GM12878 (cell line): ENCODE measurements around the gene ANKRD11. TPM values are rescaled to one million over a fixed set of nuclear protein-coding genes. Genes with fewer than 3 reads are reported as not detected.

Source experiments
- ATAC-seq: fragments of 200-7000 bp; cut with Tn5 transposase; 3 replicates; pipeline ENCODE4 v1.9.1; 2020; ENCODE audit warnings: mild to moderate bottlenecking, moderate library complexity
- BruUV-seq: library from RNA; stranded (reverse); fragments of 400-500 nt; replicated peaks from 2 replicates; lab custom pipeline; 2021; lab: Mats Ljungman, UMichigan
- CTCF ChIA-PET: fragments of 300-600 bp; sonication (Branson Sonifier 250); formaldehyde crosslinking; extraction: SDS; loops from one replicate; lab custom pipeline; 2021; ENCODE audit warnings: inconsistent platforms; lab: Yijun Ruan, JAX
- POLR2A ChIA-PET: fragments of 350-600 bp; formaldehyde crosslinking; extraction: SDS; loops from one replicate; lab custom pipeline; 2021; ENCODE audit warnings: inconsistent platforms; lab: Charles Lee
- RAD21 ChIA-PET: fragments of 300-600 bp; sonication (Branson Sonifier 250); formaldehyde crosslinking; loops from one replicate; lab custom pipeline; 2023; ENCODE audit warnings: antibody characterized with exemption; ENCODE audit not compliant: unreplicated experiment; lab: Charles Lee
- SMC1A ChIA-PET: fragments of 300-600 bp; sonication (Branson Sonifier 250); formaldehyde crosslinking; loops from one replicate; lab custom pipeline; 2023; ENCODE audit not compliant: unreplicated experiment, uncharacterized antibody; lab: Charles Lee
- DNase-seq: peaks from one replicate; pipeline ENCODE4 v3.0.0-alpha.2; 2011; ENCODE audit warnings: low read depth, low spot score
- FAIRE-seq: peaks from 3 replicates; lab custom pipeline; 2011; peaks lifted over from hg19 to GRCh38; lab: Jason Lieb, UNC
- H2AFZ ChIP-seq: 2 replicates; pipeline ENCODE4 v1.6.0; 2011; ENCODE audit warnings: low read depth, low read length, control low read depth; ENCODE audit not compliant: control insufficient read depth
- H3K27ac ChIP-seq: 2 replicates; pipeline ENCODE4 v1.5.1; 2011; ENCODE audit warnings: control low read depth; ENCODE audit not compliant: control insufficient read depth, insufficient read depth
- H3K27me3 ChIP-seq, 2 experiments: replicated peaks in 1 of 2; 2 replicates each; pipeline versions ENCODE4 v1.6.0 to v1.6.1; 2011; ENCODE audit warnings: low read length in 1 of 2; ENCODE audit not compliant: control insufficient read depth in 2 of 2, insufficient read depth in 2 of 2
- H3K36me3 ChIP-seq, 2 experiments: 2 replicates each; pipeline ENCODE4 v1.5.1; 2011; ENCODE audit warnings: low read length in 1 of 2; ENCODE audit not compliant: control insufficient read depth in 2 of 2, insufficient read depth in 2 of 2
- H3K4me1 ChIP-seq: 2 replicates; pipeline ENCODE4 v1.6.1; 2011; ENCODE audit warnings: mild to moderate bottlenecking, low read length, moderate library complexity, mixed read lengths; ENCODE audit not compliant: control insufficient read depth, insufficient read depth
- H3K4me2 ChIP-seq: 2 replicates; pipeline ENCODE4 v1.6.0; 2011; ENCODE audit warnings: control low read depth; ENCODE audit not compliant: control insufficient read depth, insufficient read depth
- H3K4me3 ChIP-seq: fragments of 200-600 bp; sonication (generic); 2 replicates; pipeline ENCODE4 v1.5.1; 2016
- H3K79me2 ChIP-seq: 2 replicates; pipeline ENCODE4 v1.6.0; 2011; ENCODE audit warnings: low read length; ENCODE audit not compliant: control insufficient read depth, insufficient read depth
- H3K9ac ChIP-seq: 2 replicates; pipeline ENCODE4 v1.8.0; 2011; ENCODE audit warnings: low read length, control low read depth, mixed read lengths; ENCODE audit not compliant: control insufficient read depth, insufficient read depth
- H3K9me3 ChIP-seq: replicated peaks from 3 replicates; pipeline ENCODE4 v1.5.1; 2011; ENCODE audit warnings: mild to moderate bottlenecking, low read length; ENCODE audit not compliant: control insufficient read depth, insufficient read depth
- H4K20me1 ChIP-seq: 2 replicates; pipeline ENCODE4 v1.6.0; 2011; ENCODE audit not compliant: control insufficient read depth, insufficient read depth
- CTCF ChIP-seq, 3 experiments: IDR thresholded peaks in 2 of 3; conservative IDR thresholded peaks in 1 of 3; 2 replicates each; pipeline ENCODE4 v1.5.1; 2011; ENCODE audit warnings: low read depth in 3 of 3, low read length in 3 of 3, mild to moderate bottlenecking in 3 of 3, control low read depth in 2 of 3, moderate library complexity in 2 of 3, inconsistent platforms in 1 of 3, mixed read lengths in 1 of 3; ENCODE audit not compliant: control insufficient read depth in 2 of 3, insufficient read depth in 1 of 3; ENCODE audit errors: extremely low read depth in 1 of 3
- ESRRA ChIP-seq: IDR thresholded peaks from 2 replicates; pipeline ENCODE4 v1.6.1; 2012; ENCODE audit warnings: mild to moderate bottlenecking, low read length, improper control_type of control experiment
- MAX ChIP-seq: IDR thresholded peaks from 2 replicates; pipeline ENCODE4 v1.6.1; 2012; ENCODE audit warnings: low read depth, low read length, improper control_type of control experiment
- RB1 ChIP-seq: fragments of 450-650 bp; formaldehyde crosslinking; IDR thresholded peaks from 2 replicates; pipeline ENCODE4 v1.6.1; 2017; ENCODE audit warnings: mild to moderate bottlenecking, borderline replicate concordance
- RFX5 ChIP-seq: IDR thresholded peaks from 2 replicates; pipeline ENCODE4 v1.6.1; 2011; ENCODE audit warnings: low read depth, low read length, improper control_type of control experiment
- SMAD1 ChIP-seq: fragments of 450-650 bp; IDR thresholded peaks from 2 replicates; pipeline ENCODE4 v1.6.1; 2018; ENCODE audit warnings: mild to moderate bottlenecking, low read depth; ENCODE audit not compliant: partially characterized antibody
- USF1 ChIP-seq: IDR thresholded peaks from 2 replicates; pipeline ENCODE4 v1.6.1; 2011; ENCODE audit warnings: borderline replicate concordance, low read depth, mild to moderate bottlenecking, moderate library complexity, mixed read lengths, low read length; ENCODE audit not compliant: insufficient read depth; ENCODE audit errors: extremely low read length
- ZBED1 ChIP-seq: IDR thresholded peaks from 2 replicates; pipeline ENCODE4 v1.6.1; 2016; ENCODE audit warnings: borderline replicate concordance
- WGBS: methylation state at CpG from one replicate; pipeline ENCODE4 v1.1.6; 2016; ENCODE audit warnings: low lambda C conversion rate; ENCODE audit not compliant: insufficient replicate concordance, insufficient coverage; ENCODE audit errors: missing lambda C conversion rate; 5-methylcytosine and 5-hydroxymethylcytosine counted together
- in situ Hi-C: fragments of 300-500 bp; cut with MboI; formaldehyde crosslinking; loops from 9 replicates; pipeline ENCODE4 v1.14.3; 2018; ENCODE audit warnings: mixed read lengths
- intact Hi-C: fragments of 100-400 bp; cut with micrococcal nuclease; formaldehyde crosslinking; loops from one replicate; pipeline ENCODE4 v1.14.2; 2022; ENCODE audit not compliant: unreplicated experiment
- polyA plus RNA-seq, 11 experiments: library from polyadenylated mRNA; depleted of rRNA in 4 of 11; unstranded in 6 of 11; stranded (reverse) in 5 of 11; fragments of >200 nt; fragmentation: Nextera tagmentation in 4 of 11; fragmentation: Illumina TruSeq in 1 of 11; extraction: Ambion mirVana in 4 of 11; extraction: Trizol in 1 of 11; gene quantifications; 1 replicate in 1 of 11; 2 replicates in 10 of 11; pipeline versions ENCODE4 v1.2.1 to v1.2.3, GENCODE V29; 2011 to 2016; ENCODE audit warnings: inconsistent platforms in 2 of 11, missing spikeins in 2 of 11, low read depth in 1 of 11
- total RNA-seq, 4 experiments: library from RNA; depleted of rRNA in 3 of 4; stranded (reverse); fragments of >200 nt in 3 of 4; fragmentation: Illumina TruSeq in 1 of 4; extraction: Trizol in 1 of 4; gene quantifications; 2 replicates each; pipeline versions ENCODE4 v1.2.1 to v1.2.3, GENCODE V29; 2013 to 2021

ANKRD11 gene
- total and polyA plus RNA-seq, 10 of the 15 experiments (the other 5 are each of a cell fraction or from before 2014, with no cell fraction given), result 5.1 to 103 (median 27.4) TPM

GRCh38 chr16:89308391-89309333 lies 181.7 kb downstream of the ANKRD11 start (continued):
- TF ChIP-seq CTCF (IDR thresholded peaks at IDR 0.05 in 2 of 3, conservative IDR thresholded peaks at IDR 0.05 in 1 of 3; ENCODE audit: control insufficient read depth in 2 of 3, extremely low read depth in 1 of 3, insufficient read depth in 1 of 3, low read depth in 3 of 3, low read length in 3 of 3) (peak in 2 of 3 experiments; percentile 3 to 42; a peak in 1 of 6 replicates), USF1 (peak; percentile 10)

- Histone ChIP-seq H4K20me1 (peaks cover 3% of the 10 kb centered on the region), H3K9ac (no peak overlapping the region), H3K36me3 (peaks cover 25 to 35% of the 10 kb centered on the region in 2 experiments; a peak in 3 of 4 replicates), H3K79me2 (peaks cover 45% of the 10 kb centered on the region), H3K4me1 (no peaks in the 10 kb centered on the region), H2AFZ (no peak overlapping the region), H3K27me3 (no peaks in the 10 kb centered on the region), H3K9me3 (no peaks in the 10 kb centered on the region), H3K4me3 (no peak overlapping the region), H3K27ac (no peak overlapping the region), H3K4me2 (no peak overlapping the region)
- DNase-seq (no peak), FAIRE-seq (no peak), ATAC-seq (no peak)
- ChIA-PET CTCF (interaction anchor here (0.6 kb wide), 1 partner anchor 67 kb away, joined by 3 read pairs; no protein-coding TSS in a partner anchor), POLR2A (no interaction called here), RAD21 (no interaction called here), SMC1A (no interaction called here)
- 93% methylated on average over 14 of the region's 14 CpGs for WGBS
- intact Hi-C loops, result no loop called here
- in situ Hi-C loops, result no loop called here
- BruUV-seq, result no TSS peak
- TF ChIP-seq RFX5 (no peak), SMAD1 (no peak), ESRRA (no peak), ZBED1 (no peak), MAX (no peak), RB1 (no peak)
These were observed 182.9 kb downstream of the ANKRD11 start for GRCh38 chr16:89307421-89307805.
